GM21360 (cell line): ENCODE results near the gene SAMD4A.

Experiments
- ATAC-seq: cut with Tn5 transposase; IDR thresholded peaks from one replicate; pipeline ENCODE4 v1.9.1; 2021; ENCODE audit warnings: mild to moderate bottlenecking, moderate library complexity; ENCODE audit not compliant: unreplicated experiment

Gene SAMD4A

DNA sequence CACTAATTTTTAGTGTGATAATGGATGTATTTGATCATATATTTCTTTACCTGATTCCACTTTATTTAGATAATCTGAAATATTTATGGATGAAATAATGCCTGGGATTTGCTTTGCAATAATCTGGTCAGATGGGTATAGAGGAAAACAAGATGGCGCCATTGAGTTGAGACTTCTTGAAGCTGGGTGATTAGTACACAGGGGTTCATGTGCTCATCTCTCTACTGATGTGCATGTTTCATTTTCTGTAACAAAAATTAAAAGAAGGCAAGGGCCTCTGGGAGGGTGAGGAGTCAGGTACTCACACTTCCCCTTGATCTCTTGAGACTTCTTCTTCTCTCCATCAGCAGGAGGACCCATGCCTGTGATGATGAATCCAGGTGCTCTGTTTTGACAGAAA is 273.9 kb downstream of the SAMD4A start:
- ATAC-seq: no peak
